ENCODE measurements around the gene RNF43. TPM values are rescaled to one million over a fixed set of nuclear protein-coding genes. Genes with fewer than 3 reads are reported as not detected.

RNF43 gene
- total RNA-seq, 1 donor: not detected

DNA sequence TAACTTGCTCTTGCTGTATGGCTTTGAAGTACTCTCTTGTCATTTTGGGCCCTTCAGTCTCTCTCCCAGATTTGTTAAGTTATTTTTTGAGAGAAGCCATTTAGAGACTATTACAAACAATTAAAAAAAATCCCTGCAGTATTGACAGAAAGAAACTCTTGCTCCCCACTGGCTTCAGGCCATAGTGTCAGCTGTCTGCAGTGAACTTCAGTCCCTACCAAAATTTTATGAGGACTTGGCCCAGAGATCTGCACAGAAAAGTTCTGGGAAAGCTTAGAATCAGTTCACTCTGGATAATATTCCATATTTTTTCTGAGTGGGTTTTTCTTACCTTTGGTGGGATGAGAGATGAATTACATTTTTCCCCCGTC lies 34.5 kb downstream of the RNF43 start:
- TF ChIP-seq, protein P1, sequence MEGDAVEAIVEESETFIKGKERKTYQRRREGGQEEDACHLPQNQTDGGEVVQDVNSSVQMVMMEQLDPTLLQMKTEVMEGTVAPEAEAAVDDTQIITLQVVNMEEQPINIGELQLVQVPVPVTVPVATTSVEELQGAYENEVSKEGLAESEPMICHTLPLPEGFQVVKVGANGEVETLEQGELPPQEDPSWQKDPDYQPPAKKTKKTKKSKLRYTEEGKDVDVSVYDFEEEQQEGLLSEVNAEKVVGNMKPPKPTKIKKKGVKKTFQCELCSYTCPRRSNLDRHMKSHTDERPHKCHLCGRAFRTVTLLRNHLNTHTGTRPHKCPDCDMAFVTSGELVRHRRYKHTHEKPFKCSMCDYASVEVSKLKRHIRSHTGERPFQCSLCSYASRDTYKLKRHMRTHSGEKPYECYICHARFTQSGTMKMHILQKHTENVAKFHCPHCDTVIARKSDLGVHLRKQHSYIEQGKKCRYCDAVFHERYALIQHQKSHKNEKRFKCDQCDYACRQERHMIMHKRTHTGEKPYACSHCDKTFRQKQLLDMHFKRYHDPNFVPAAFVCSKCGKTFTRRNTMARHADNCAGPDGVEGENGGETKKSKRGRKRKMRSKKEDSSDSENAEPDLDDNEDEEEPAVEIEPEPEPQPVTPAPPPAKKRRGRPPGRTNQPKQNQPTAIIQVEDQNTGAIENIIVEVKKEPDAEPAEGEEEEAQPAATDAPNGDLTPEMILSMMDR (IDR thresholded peaks at IDR 0.05; ENCODE audit: insufficient read depth, low read depth, low read length): no peak
- DNase-seq (ENCODE audit: low read depth): no peak
- no peak overlapping the region for H3K4me3 ChIP-seq (ENCODE audit: low read depth, low read length)

DNA sequence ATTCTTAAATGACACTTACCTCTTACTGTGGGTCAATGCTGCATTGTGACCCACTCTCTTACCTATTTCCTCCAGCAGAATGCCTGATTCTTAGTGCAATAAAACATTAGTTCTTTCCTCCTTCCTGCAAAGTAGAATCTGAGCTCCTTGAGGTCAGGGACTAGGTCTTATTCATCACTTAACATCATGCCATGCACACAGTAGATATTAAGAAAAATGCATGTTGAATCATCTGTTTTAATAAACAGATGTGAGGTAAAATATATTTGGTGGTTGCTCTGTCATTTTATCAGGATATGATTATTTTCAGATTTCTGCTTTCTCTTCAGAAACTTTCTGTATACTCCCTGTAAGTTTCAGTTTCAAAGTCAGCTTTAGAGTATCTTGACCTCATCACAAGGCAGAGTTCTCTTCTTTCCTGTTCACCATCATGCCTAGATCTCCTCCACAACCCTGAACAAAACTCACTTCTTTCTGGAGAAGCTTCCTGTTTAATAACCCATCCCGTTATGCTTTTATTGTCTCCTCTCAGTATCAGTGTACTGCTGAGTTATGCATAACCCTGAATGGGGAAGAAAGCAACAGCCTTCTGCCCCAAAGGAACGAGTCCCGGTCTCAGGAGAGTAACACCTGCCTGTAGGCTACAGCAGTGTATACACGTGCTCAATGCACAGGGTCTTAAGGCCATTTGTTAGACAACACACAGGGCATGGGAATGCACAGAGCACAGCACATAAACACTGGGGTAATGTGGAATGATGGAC lies 35.0 kb downstream of the RNF43 start:
- DNase-seq (ENCODE audit: low read depth): no peak
- TF ChIP-seq, protein P1 (IDR thresholded peaks at IDR 0.05; ENCODE audit: insufficient read depth, low read depth, low read length): no peak
- no peak overlapping the region for H3K4me3 ChIP-seq (ENCODE audit: low read depth, low read length)

DNA sequence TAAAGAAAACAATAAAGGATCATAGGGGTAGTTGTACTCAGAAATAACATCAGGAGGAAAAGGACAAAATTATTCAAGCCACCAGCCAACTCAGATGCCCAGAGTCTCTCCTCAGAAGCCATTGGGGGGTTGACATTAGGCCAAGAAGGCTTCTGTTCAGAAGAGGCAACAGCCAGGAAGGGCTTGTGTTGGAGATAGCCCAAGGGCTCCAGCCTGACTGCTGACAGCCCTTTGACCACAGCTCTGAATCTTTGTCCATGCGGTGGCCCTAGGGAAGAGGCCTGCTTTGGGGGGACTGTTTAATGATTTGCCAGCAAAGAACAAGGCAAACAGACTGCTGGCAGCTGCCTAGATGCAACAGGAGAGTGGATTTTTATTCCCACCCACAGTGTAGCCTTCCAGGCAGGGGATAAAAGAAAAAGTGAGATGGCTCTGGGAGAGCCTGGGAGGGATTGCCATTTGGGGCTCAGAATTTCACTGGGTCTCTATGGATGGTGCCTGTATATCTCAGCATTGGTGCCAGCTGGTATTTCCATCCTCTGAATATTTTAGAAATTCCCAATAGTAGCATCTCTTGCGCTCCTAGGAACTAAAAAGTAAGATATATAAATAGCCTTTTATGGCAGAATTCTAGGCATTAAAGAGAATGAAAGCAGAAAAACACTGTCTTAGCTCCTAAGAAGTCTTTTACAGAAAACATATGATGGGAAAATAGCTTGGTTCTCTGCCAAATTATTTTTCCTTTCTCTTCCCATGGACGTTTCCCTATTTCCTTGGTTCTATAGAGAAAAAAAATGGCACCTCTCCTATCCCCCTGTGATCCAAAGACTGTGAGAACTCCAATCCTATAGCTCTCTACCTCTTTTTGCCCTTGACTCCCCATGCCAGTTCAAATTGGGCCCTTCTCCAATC lies 36.0 kb downstream of the RNF43 start:
- no peak overlapping the region for H3K4me3 ChIP-seq (ENCODE audit: low read depth, low read length)
- TF ChIP-seq, protein P1 (IDR thresholded peaks at IDR 0.05; ENCODE audit: insufficient read depth, low read depth, low read length): no peak
- no peak for DNase-seq (ENCODE audit: low read depth)

GRCh38 chr17:58380207-58381123 lies 36.9 kb downstream of the RNF43 start:
- no peak for DNase-seq (ENCODE audit: low read depth)
- TF ChIP-seq, protein P1 (IDR thresholded peaks at IDR 0.05; ENCODE audit: insufficient read depth, low read depth, low read length): no peak
- no peak overlapping the region for H3K4me3 ChIP-seq (ENCODE audit: low read depth, low read length)

- TF ChIP-seq, protein P1 (IDR thresholded peaks at IDR 0.05; ENCODE audit: insufficient read depth, low read depth, low read length): no peak
- no peak overlapping the region for H3K4me3 ChIP-seq (ENCODE audit: low read depth, low read length)
- no peak for DNase-seq (ENCODE audit: low read depth)
Observed at GRCh38 chr17:58379511-58379824, 37.9 kb downstream of the RNF43 start.

DNA sequence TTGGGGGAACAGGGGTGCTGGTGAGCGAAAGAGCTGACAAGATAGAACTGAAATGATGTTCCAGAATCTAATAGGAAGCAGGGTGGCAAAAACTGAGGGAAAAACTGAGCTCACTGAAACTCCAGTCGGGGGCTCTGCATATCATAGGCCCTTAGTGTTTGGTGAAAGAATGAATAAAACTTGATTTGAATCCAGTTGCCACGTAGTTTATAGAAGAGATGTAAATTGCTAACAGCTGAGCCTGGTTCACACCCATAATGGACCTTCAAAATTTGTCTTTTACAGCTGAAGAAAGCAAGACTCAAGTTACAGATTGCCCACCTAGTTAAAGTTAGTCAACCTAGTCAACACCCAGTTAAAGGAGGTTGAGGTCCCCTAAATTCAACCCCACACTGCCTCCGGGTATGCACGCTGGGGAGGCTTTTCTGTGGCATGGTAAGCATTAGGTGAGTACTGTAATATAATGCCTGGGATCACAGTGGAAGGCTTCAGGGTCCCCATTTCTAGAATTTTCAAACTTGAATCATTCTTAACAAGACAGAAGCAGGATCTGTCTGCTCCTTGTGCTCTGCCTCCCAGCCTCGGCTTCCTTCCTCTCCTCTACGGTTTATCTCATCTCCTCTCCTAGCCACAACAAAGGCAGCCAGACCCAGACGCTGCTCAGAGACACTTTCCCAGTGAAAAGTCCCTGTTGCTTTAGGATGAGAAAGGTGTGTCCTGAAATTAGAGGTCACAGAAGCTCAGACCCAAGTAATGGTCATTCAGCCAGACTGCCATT lies 38.4 kb downstream of the RNF43 start:
- TF ChIP-seq, protein P1 (IDR thresholded peaks at IDR 0.05; ENCODE audit: insufficient read depth, low read depth, low read length): no peak
- no peak for DNase-seq (ENCODE audit: low read depth)
- no peak overlapping the region for H3K4me3 ChIP-seq (ENCODE audit: low read depth, low read length)
